T-helper 2 cell treated with Interferon-gamma antibody and Interleukin-4, amounts not matched to agents 5 μg/mL and 100 μg/mL, for 36 hours (primary cell): ENCODE data around the gene RXFP3.
"Not testable (repeated sequence)": the region's sequence is repeated elsewhere in the genome, so short reads cannot be mapped to it uniquely, and the experiment has no call there.

Experiments used
- DNase-seq: peaks from one replicate; pipeline ENCODE4 v3.0.0; 2021; ENCODE audit warnings: low spot score
- H3K27ac Mint-ChIP-seq: one replicate; pipeline ENCODE4 v1.8.0; 2021; ENCODE audit warnings: mild to moderate bottlenecking, mixed read lengths
- H3K27me3 Mint-ChIP-seq: one replicate; pipeline ENCODE4 v1.8.0; 2021; ENCODE audit warnings: low read depth, mixed read lengths
- H3K36me3 Mint-ChIP-seq: one replicate; pipeline ENCODE4 v1.8.0; 2021; ENCODE audit warnings: low read depth, mixed read lengths
- H3K4me1 Mint-ChIP-seq: one replicate; pipeline ENCODE4 v1.8.0; 2021; ENCODE audit warnings: low read depth, mixed read lengths
- H3K4me3 Mint-ChIP-seq: one replicate; pipeline ENCODE4 v1.8.0; 2022; ENCODE audit warnings: mild to moderate bottlenecking, moderate library complexity, mixed read lengths
- H3K9me3 Mint-ChIP-seq: one replicate; pipeline ENCODE4 v1.8.0; 2021; ENCODE audit warnings: mixed read lengths

RXFP3 gene

GRCh38 chr5:33936381-33937016 lies at the start of gene RXFP3:
Gene RXFP3, plus strand, starts transcription at chr5:33936386. Its CDS starts 355 bp downstream, at chr5:33936741.
- no peaks in the 10 kb centered on the region for H3K36me3 Mint-ChIP-seq
- DNase-seq = no peak
- no peak within 1 kb of the TSS for H3K4me3 Mint-ChIP-seq
- no peaks in the 10 kb centered on the region for H3K9me3 Mint-ChIP-seq
- H3K27ac Mint-ChIP-seq = no peak within 1 kb of the TSS
- peaks cover 51% of the 10 kb centered on the region for H3K27me3 Mint-ChIP-seq
- H3K4me1 Mint-ChIP-seq = peaks cover 4% of the 10 kb centered on the region

GRCh38 chr5:33887268-33887667 lies 48.9 kb upstream of the RXFP3 start:
- no peak for DNase-seq
- Mint-ChIP-seq H3K9me3 (no peaks in the 10 kb centered on the region), H3K4me1 (no peaks in the 10 kb centered on the region), H3K36me3 (no peaks in the 10 kb centered on the region), H3K27ac (no peak overlapping the region), H3K4me3 (no peak overlapping the region), H3K27me3 (peaks cover 25% of the 10 kb centered on the region)

- Mint-ChIP-seq H3K4me3 (no peak overlapping the region), H3K27me3 (peaks cover 35% of the 10 kb centered on the region), H3K9me3 (no peaks in the 10 kb centered on the region), H3K4me1 (no peaks in the 10 kb centered on the region), H3K27ac (no peak overlapping the region), H3K36me3 (no peaks in the 10 kb centered on the region)
- no peak for DNase-seq
These were observed 47.6 kb upstream of the RXFP3 start for GRCh38 chr5:33888587-33888986.

- H3K27me3 Mint-ChIP-seq = peaks cover 47% of the 10 kb centered on the region
These were observed 45.8 kb upstream of the RXFP3 start for GRCh38 chr5:33890131-33891032.

GRCh38 chr5:33891446-33891787 lies 44.8 kb upstream of the RXFP3 start:
- Mint-ChIP-seq H3K27me3 (peaks cover 53% of the 10 kb centered on the region), H3K9me3 (no peaks in the 10 kb centered on the region), H3K36me3 (no peaks in the 10 kb centered on the region), H3K4me3 (no peak overlapping the region), H3K4me1 (no peaks in the 10 kb centered on the region), H3K27ac (no peak overlapping the region)
- DNase-seq = no peak

More at GRCh38 chr5:33890131-33891032, 45.8 kb upstream of the RXFP3 start:
- no peak for DNase-seq
- Mint-ChIP-seq H3K27ac (no peak overlapping the region), H3K36me3 (no peaks in the 10 kb centered on the region), H3K4me3 (no peak overlapping the region), H3K9me3 (no peaks in the 10 kb centered on the region), H3K4me1 (no peaks in the 10 kb centered on the region)

GRCh38 chr5:33891788-33892619 lies 44.2 kb upstream of the RXFP3 start, which contains the start of gene ADAMTS12:
Gene ADAMTS12, minus strand, starts transcription at chr5:33891990. Its CDS starts 134 bp downstream, at chr5:33891856.
- Mint-ChIP-seq H3K27ac (no peak within 1 kb of the TSS), H3K4me1 (no peaks in the 10 kb centered on the region), H3K4me3 (no peak within 1 kb of the TSS), H3K36me3 (no peaks in the 10 kb centered on the region), H3K27me3 (peaks cover 58% of the 10 kb centered on the region), H3K9me3 (no peaks in the 10 kb centered on the region)
- DNase-seq = no peak

- Mint-ChIP-seq H3K36me3 (no peaks in the 10 kb centered on the region), H3K4me3 (no peak overlapping the region), H3K4me1 (no peaks in the 10 kb centered on the region), H3K9me3 (no peaks in the 10 kb centered on the region), H3K27me3 (peaks cover 58% of the 10 kb centered on the region), H3K27ac (no peak overlapping the region)
- no peak for DNase-seq
These were observed 43.5 kb upstream of the RXFP3 start for GRCh38 chr5:33892620-33893137.

GRCh38 chr5:33894566-33894965 lies 41.6 kb upstream of the RXFP3 start:
- DNase-seq = no peak
- Mint-ChIP-seq H3K9me3 (no peaks in the 10 kb centered on the region), H3K4me1 (no peaks in the 10 kb centered on the region), H3K36me3 (no peaks in the 10 kb centered on the region), H3K4me3 (no peak overlapping the region), H3K27ac (no peak overlapping the region), H3K27me3 (peaks cover 53% of the 10 kb centered on the region)

GRCh38 chr5:33901156-33901555 lies 35.0 kb upstream of the RXFP3 start:
- no peak for DNase-seq
- no peaks in the 10 kb centered on the region for H3K36me3 Mint-ChIP-seq
- H3K4me1 Mint-ChIP-seq = no peaks in the 10 kb centered on the region
- H3K4me3 Mint-ChIP-seq = no peak overlapping the region
- peaks cover 9% of the 10 kb centered on the region for H3K9me3 Mint-ChIP-seq
- peaks cover 14% of the 10 kb centered on the region for H3K27me3 Mint-ChIP-seq
- no peak overlapping the region for H3K27ac Mint-ChIP-seq

- Mint-ChIP-seq H3K4me1 (no peaks in the 10 kb centered on the region), H3K27ac (no peak overlapping the region), H3K4me3 (no peak overlapping the region), H3K9me3 (peaks cover 27% of the 10 kb centered on the region), H3K27me3 (peaks cover 7% of the 10 kb centered on the region), H3K36me3 (no peaks in the 10 kb centered on the region)
- DNase-seq = no peak
These were observed 33.1 kb upstream of the RXFP3 start for GRCh38 chr5:33903118-33903517.

- H3K9me3 Mint-ChIP-seq = peaks cover 36% of the 10 kb centered on the region
- H3K4me3 Mint-ChIP-seq = no peak overlapping the region
- H3K27ac Mint-ChIP-seq = no peak overlapping the region
- DNase-seq = no peak
- no peaks in the 10 kb centered on the region for H3K4me1 Mint-ChIP-seq
- peaks cover 6% of the 10 kb centered on the region for H3K27me3 Mint-ChIP-seq
- no peaks in the 10 kb centered on the region for H3K36me3 Mint-ChIP-seq
These were observed 30.8 kb upstream of the RXFP3 start for GRCh38 chr5:33905381-33905780.

- peaks cover 36% of the 10 kb centered on the region for H3K9me3 Mint-ChIP-seq
- H3K27ac Mint-ChIP-seq, DNase-seq, H3K4me1 Mint-ChIP-seq, H3K36me3 Mint-ChIP-seq, H3K4me3 Mint-ChIP-seq, H3K27me3 Mint-ChIP-seq: not testable (repeated sequence)
These were observed 29.9 kb upstream of the RXFP3 start for GRCh38 chr5:33906248-33906647.

GRCh38 chr5:33914844-33915243 lies 21.3 kb upstream of the RXFP3 start:
- peaks cover 13% of the 10 kb centered on the region for H3K9me3 Mint-ChIP-seq
- H3K36me3 Mint-ChIP-seq, H3K4me1 Mint-ChIP-seq, H3K27ac Mint-ChIP-seq, DNase-seq, H3K27me3 Mint-ChIP-seq, H3K4me3 Mint-ChIP-seq: not testable (repeated sequence)
